AG04449 (cell line): ENCODE results near the gene ARL8A.
A peak's percentile ranks its signal among the peaks of the same experiment; 100 is the strongest.
"Not testable (repeated sequence)": the region's sequence is repeated elsewhere in the genome, so short reads cannot be mapped to it uniquely, and the experiment has no call there.

Experiments used
- CTCF ChIA-PET: fragments of 350-600 bp; formaldehyde crosslinking; extraction: SDS; loops from one replicate; lab custom pipeline; 2021; ENCODE audit warnings: antibody characterized with exemption; lab: Yijun Ruan, JAX
- POLR2A ChIA-PET: fragments of 400-600, 350-600 bp; formaldehyde crosslinking; extraction: SDS; loops from one replicate; lab custom pipeline; 2020; ENCODE audit warnings: antibody characterized with exemption, inconsistent platforms; lab: Yijun Ruan, JAX
- DNase-seq: peaks from one replicate; pipeline ENCODE4 v3.0.0-alpha.2; 2010; ENCODE audit warnings: low read depth, low spot score
- H3K4me3 ChIP-seq: 2 replicates; pipeline ENCODE4 v1.5.1; 2011; ENCODE audit warnings: low read depth, mild to moderate bottlenecking, control low read depth, low read length
- CTCF ChIP-seq: IDR thresholded peaks from one replicate; pipeline ENCODE4 v1.5.1; 2011; ENCODE audit warnings: mild to moderate bottlenecking, moderate library complexity, low read length, control low read depth, inconsistent platforms; ENCODE audit not compliant: insufficient read depth; ENCODE audit errors: missing control alignments

The ARL8A gene

GRCh38 chr1:202144402-202145067 lies at the start of gene ARL8A:
ARL8A (minus strand) TSS chr1:202144737; CDS start chr1:202144572, 165 bp downstream.
- ChIA-PET CTCF (interaction anchor here (1.0 to 3.1 kb wide), 2 partner anchors 9 to 11 kb away, joined by 6 to 16 read pairs; no protein-coding TSS in a partner anchor), POLR2A (interaction anchor here (1.2 kb wide), 1 partner anchor 10 kb away, joined by 3 read pairs; no protein-coding TSS in a partner anchor)
- peak within 1 kb of the TSS; percentile 76 for H3K4me3 ChIP-seq
- DNase-seq, result no peak
- TF ChIP-seq CTCF, result no peak

GRCh38 chr1:202194328-202194648 lies 49.8 kb upstream of the ARL8A start:
- POLR2A ChIA-PET, result no interaction called here
- DNase-seq, result no peak

GRCh38 chr1:202193614-202194327 lies 49.2 kb upstream of the ARL8A start, which contains the start of gene LGR6:
LGR6 (plus strand) TSS chr1:202193799; CDS start chr1:202193990, 191 bp downstream.
- no peak for DNase-seq
- POLR2A ChIA-PET, result no interaction called here
- CTCF ChIA-PET, result interaction anchor here (0.8 to 7.0 kb wide), 39 partner anchors 9 to 525 kb away, joined by 3 to 182 read pairs (median 5); partner anchors contain the start of gene UBE2T
- TF ChIP-seq CTCF, result no peak
- H3K4me3 ChIP-seq, result no peak within 1 kb of the TSS

More at GRCh38 chr1:202194328-202194648, 49.8 kb upstream of the ARL8A start:
- H3K4me3 ChIP-seq, result no peak overlapping the region
- CTCF ChIA-PET, result interaction anchor here (0.9 to 7.0 kb wide), 16 partner anchors 9 to 525 kb away, joined by 4 to 182 read pairs (median 10); no protein-coding TSS in a partner anchor
- TF ChIP-seq CTCF, result no peak

- TF ChIP-seq CTCF, result peak; percentile 90
- no peak overlapping the region for H3K4me3 ChIP-seq
- POLR2A ChIA-PET, result no interaction called here
- CTCF ChIA-PET, result interaction anchor here (0.7 to 7.0 kb wide), 50 partner anchors 8 to 532 kb away, joined by 3 to 182 read pairs (median 5); partner anchors contain the start of gene UBE2T
- no peak for DNase-seq
Measured at GRCh38 chr1:202192770-202193613, 48.5 kb upstream of the ARL8A start.

GRCh38 chr1:202191391-202191790 lies 46.9 kb upstream of the ARL8A start:
- DNase-seq, H3K4me3 ChIP-seq, POLR2A ChIA-PET: not testable (repeated sequence)
- CTCF ChIA-PET, result interaction anchor here (1.2 to 12.8 kb wide), 7 partner anchors 8 to 154 kb away, joined by 4 to 479 read pairs (median 14); partner anchors contain the start of gene UBE2T
